Measurements from ENCODE around the gene STRAP.

The STRAP gene

DNA sequence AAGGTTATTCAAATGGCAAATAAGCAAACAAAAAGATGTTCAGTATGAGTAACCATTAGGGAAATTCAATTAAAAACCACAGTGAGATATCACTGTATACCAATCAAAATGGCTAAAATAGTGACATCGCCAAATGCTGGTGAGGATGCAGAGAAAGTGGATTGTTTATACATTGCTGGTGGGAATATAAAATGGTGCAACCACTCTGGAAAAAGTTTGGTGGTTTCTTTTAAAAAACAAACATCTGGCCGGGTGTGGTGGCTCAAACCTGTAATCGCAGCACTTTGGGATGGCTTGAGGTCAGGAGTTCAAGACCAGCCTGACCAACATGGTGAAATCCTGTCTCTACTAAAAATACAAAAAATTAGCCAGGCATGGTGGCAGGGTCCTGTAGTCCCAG is 14.0 kb upstream of the STRAP start:
- TF ChIP-seq, protein P1, sequence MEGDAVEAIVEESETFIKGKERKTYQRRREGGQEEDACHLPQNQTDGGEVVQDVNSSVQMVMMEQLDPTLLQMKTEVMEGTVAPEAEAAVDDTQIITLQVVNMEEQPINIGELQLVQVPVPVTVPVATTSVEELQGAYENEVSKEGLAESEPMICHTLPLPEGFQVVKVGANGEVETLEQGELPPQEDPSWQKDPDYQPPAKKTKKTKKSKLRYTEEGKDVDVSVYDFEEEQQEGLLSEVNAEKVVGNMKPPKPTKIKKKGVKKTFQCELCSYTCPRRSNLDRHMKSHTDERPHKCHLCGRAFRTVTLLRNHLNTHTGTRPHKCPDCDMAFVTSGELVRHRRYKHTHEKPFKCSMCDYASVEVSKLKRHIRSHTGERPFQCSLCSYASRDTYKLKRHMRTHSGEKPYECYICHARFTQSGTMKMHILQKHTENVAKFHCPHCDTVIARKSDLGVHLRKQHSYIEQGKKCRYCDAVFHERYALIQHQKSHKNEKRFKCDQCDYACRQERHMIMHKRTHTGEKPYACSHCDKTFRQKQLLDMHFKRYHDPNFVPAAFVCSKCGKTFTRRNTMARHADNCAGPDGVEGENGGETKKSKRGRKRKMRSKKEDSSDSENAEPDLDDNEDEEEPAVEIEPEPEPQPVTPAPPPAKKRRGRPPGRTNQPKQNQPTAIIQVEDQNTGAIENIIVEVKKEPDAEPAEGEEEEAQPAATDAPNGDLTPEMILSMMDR (IDR thresholded peaks at IDR 0.05): no peak

DNA sequence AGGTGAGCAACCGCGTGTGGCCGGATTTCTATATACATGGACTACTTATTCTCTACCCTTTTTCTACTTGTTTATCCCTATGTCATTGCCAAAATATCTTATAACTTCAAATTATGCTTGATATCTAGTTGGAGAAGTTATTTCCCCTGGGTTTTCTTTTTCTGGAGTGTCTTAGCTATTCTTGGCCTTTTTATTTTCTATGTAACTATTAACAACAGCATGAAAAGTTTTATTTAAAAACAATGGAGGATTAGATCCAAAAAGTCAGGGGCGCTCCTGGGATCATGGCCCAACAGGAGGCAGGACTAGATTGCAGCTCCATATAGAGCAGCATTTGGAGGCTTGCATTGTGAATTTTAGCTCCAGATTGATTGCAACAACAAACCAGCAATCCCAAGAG is 8.6 kb upstream of the STRAP start:
- TF ChIP-seq, protein P1 (IDR thresholded peaks at IDR 0.05): no peak

- TF ChIP-seq, protein P1 (IDR thresholded peaks at IDR 0.05): no peak
These were observed 6.3 kb upstream of the STRAP start for GRCh38 chr12:15875863-15876262.

- TF ChIP-seq, protein P1 (IDR thresholded peaks at IDR 0.05): no peak
These were observed 2.8 kb upstream of the STRAP start for GRCh38 chr12:15879413-15879812.

- TF ChIP-seq, protein P1 (IDR thresholded peaks at IDR 0.05): no peak
These were observed 1.5 kb upstream of the STRAP start for GRCh38 chr12:15880721-15881120.

DNA sequence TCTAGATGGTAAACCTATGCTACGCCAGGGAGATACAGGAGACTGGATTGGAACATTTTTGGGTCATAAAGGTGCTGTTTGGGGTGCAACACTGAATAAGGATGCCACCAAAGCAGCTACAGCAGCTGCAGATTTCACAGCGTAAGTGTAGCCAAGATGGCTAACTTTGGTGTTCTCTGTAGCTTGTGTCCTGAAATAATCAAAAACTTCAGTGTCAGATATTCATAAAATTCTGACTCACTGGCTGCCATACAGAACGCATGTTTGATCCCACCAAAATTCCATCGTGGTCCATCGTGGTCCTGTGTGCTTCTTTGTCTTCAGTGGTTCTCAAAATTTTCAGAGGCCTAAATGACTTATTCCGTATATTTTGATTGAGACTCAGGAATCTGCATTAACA is 1.3 kb downstream of the STRAP start:
- TF ChIP-seq, protein P1 (IDR thresholded peaks at IDR 0.05): no peak

- TF ChIP-seq, protein P1 (IDR thresholded peaks at IDR 0.05): no peak
These were observed 4.3 kb downstream of the STRAP start for GRCh38 chr12:15886372-15887042.

All from LNCAP (cell line).